Dendritic cell treated with granulocyte-macrophage colony-stimulating factor and Interleukin-4, amounts not matched to agents 40 ng/mL and 50 ng/mL, for 4 days (primary cell): ENCODE measurements around the gene OTX1.
A peak's percentile ranks its signal among the peaks of the same experiment; 100 is the strongest.
"Not testable (repeated sequence)": the region's sequence is repeated elsewhere in the genome, so short reads cannot be mapped to it uniquely, and the experiment has no call there.

Experiments
- H3K27ac Mint-ChIP-seq: one replicate; pipeline ENCODE4 v1.8.0; 2022; ENCODE audit warnings: mild to moderate bottlenecking, mixed read lengths
- H3K27me3 Mint-ChIP-seq: one replicate; pipeline ENCODE4 v1.8.0; 2022; ENCODE audit warnings: mild to moderate bottlenecking, mixed read lengths
- H3K36me3 Mint-ChIP-seq: one replicate; pipeline ENCODE4 v1.8.0; 2022; ENCODE audit warnings: low read depth, mixed read lengths
- H3K4me1 Mint-ChIP-seq: one replicate; pipeline ENCODE4 v1.8.0; 2022; ENCODE audit warnings: low read depth, mixed read lengths
- H3K4me3 Mint-ChIP-seq: one replicate; pipeline ENCODE4 v1.8.0; 2022; ENCODE audit warnings: mild to moderate bottlenecking, moderate library complexity, mixed read lengths
- H3K9me3 Mint-ChIP-seq: one replicate; pipeline ENCODE4 v1.8.0; 2022; ENCODE audit warnings: mixed read lengths
- intact Hi-C: fragments of 100-400 bp; cut with micrococcal nuclease; formaldehyde crosslinking; loops from one replicate; pipeline ENCODE4 v1.15.0; 2022

The OTX1 gene

DNA sequence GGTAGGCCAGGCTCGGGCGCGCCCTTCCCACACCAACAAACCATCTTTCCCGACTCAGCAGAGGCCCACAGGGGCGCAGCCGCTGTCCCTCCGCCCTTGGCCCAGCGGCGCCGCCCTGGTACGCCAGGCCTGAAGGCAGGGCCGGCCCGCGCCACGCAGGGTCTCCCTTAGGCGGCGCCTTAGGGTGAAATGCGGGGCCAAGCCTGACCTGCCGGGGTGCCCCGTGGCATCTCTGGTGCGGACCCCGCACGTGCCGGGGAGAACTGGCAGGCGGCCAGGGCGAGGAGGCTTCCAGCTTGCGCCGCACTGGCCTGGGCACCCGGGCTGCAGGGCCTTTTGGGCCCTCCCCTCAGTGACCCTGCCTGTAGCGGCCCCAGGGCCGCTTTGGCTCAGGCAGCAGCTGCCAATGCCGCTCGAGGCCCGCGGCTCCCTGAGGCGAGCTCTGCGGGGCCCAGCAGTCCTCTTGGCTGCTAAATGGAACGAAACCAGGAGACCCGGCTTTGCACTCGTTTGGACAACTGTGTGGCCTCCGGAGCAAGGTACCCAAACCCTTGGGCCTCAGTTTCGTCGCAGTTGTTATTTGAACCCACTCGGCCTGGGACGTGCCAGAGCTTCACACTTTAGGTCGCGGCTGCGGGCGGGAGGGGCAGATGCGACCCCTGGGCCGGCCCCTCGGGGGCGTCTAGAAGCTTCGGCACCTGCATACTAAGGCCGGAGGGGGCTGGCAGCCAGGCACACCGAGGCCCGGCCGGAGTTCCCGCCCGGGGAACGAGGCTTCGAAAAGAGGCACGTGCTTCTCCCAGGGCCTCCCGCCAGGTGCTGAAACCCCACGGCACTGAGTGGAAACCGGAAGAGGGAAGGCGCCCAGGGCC, 8.5 kb downstream of the OTX1 start:
- Mint-ChIP-seq H3K36me3 (no peaks in the 10 kb centered on the region), H3K4me3 (peak overlapping the region; percentile 52), H3K27me3 (peaks cover 83% of the 10 kb centered on the region), H3K27ac (no peak overlapping the region), H3K9me3 (no peaks in the 10 kb centered on the region), H3K4me1 (peaks cover 55% of the 10 kb centered on the region)
- intact Hi-C loops = no loop called here

DNA sequence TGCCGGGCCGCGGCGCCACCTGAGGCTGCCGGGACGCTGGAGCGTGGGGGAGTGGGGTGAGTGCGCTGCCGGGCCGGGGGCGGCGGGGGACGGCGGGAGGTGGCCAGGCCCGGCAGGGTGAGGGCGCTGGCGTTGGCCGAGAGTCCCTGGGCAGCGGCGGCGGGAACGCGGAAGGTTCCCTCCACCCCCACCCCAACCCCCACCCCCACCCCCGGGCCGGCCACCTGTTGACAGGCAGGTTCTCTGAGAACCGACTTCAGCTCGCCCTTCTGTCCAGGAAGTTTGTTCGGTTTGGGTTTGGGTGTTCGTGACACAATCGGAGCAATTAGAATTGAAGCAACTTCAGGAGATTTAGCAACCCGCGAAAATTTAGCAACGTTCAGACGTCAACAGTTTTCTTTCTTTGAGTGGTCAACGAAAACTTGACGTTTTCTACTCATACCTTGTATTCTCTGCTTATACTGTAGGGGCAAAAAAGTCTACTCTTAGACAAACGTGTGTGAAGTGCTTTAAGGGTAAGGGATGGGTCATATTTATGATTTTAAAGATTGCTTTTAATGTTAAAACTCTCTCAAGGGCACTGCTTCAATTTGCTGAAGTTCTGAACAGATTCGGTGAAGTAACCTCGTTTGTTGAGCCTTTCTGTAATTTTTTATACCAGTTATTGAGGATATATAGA, 9.3 kb downstream of the OTX1 start:
- no peaks in the 10 kb centered on the region for H3K36me3 Mint-ChIP-seq
- peak overlapping the region; percentile 23 for H3K4me3 Mint-ChIP-seq
- H3K4me1 Mint-ChIP-seq = peaks cover 47% of the 10 kb centered on the region
- H3K9me3 Mint-ChIP-seq = no peaks in the 10 kb centered on the region
- H3K27ac Mint-ChIP-seq = no peak overlapping the region
- intact Hi-C loops = no loop called here
- peaks cover 80% of the 10 kb centered on the region for H3K27me3 Mint-ChIP-seq

DNA sequence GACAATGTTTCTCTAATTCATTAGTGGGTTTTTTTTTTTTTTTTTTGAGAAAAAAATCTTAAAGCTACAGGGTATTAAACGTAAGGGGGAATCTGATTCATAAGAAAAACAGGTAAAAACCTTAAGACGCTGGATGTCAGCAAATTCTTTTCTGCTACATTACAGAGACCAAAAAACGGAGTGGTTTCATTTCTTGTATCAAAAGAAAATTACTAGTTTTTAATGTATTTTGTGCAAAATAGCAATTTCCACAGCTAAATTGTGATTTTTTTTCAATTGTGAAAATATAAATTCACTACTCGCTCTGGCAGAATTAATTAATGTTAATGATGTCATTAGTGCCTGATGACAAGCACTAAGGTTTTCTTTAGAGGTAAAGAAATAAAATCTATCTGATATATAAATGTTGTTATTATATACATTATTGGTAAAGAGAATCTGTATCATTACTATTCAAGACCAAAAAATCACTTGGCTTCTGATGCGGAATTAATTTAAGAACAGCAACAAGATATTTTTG, 9.9 kb downstream of the OTX1 start:
- intact Hi-C loops = no loop called here
- no peaks in the 10 kb centered on the region for H3K36me3 Mint-ChIP-seq
- H3K4me3 Mint-ChIP-seq = no peak overlapping the region
- H3K9me3 Mint-ChIP-seq = no peaks in the 10 kb centered on the region
- H3K4me1 Mint-ChIP-seq = peaks cover 41% of the 10 kb centered on the region
- H3K27me3 Mint-ChIP-seq = peaks cover 78% of the 10 kb centered on the region
- no peak overlapping the region for H3K27ac Mint-ChIP-seq

DNA sequence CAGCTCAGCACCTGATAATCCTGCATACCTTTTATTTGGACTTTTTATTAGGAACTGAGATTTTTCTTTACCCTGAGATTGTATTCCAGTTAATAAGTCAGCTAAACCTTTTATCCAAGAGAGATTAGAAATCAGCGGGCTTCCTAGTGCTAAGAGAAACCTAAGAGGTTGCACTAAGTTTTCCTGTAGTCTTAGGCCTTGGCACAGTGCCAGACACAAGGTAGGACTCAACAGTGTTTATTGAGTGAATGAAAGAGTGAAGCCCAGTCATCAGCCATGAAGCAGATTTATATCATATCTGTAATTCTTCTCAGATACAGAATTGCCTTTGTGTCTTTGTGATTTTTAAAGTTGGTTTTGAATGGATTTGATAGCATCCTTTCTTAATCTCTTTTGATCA, 13.6 kb downstream of the OTX1 start:
- H3K36me3 Mint-ChIP-seq = no peaks in the 10 kb centered on the region
- H3K4me3 Mint-ChIP-seq = no peak overlapping the region
- H3K9me3 Mint-ChIP-seq = no peaks in the 10 kb centered on the region
- peaks cover 67% of the 10 kb centered on the region for H3K27me3 Mint-ChIP-seq
- peaks cover 4% of the 10 kb centered on the region for H3K4me1 Mint-ChIP-seq
- no peak overlapping the region for H3K27ac Mint-ChIP-seq
- intact Hi-C loops = no loop called here

DNA sequence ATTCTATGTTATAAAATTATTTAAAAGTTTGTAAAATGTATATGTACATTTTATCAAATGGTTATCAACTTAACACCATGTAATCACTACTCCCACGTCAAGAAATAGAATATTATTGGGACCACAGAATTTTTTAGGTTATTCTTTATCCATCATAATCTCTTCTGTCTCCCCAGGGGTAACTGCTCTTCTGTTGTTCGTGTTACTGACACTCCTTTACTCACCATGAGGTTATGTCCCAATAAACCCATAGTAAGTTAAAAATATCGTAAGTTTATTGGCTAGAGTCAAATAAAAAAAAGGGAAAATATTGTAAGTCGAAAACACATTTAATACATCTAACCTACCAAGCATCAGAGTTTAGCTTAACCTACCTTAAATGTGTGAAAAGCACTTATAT, 14.0 kb downstream of the OTX1 start:
- Mint-ChIP-seq H3K27me3 (peaks cover 67% of the 10 kb centered on the region), H3K4me1 (no peaks in the 10 kb centered on the region), H3K4me3 (no peak overlapping the region), H3K36me3 (no peaks in the 10 kb centered on the region), H3K9me3 (no peaks in the 10 kb centered on the region), H3K27ac (no peak overlapping the region)
- intact Hi-C loops = no loop called here

DNA sequence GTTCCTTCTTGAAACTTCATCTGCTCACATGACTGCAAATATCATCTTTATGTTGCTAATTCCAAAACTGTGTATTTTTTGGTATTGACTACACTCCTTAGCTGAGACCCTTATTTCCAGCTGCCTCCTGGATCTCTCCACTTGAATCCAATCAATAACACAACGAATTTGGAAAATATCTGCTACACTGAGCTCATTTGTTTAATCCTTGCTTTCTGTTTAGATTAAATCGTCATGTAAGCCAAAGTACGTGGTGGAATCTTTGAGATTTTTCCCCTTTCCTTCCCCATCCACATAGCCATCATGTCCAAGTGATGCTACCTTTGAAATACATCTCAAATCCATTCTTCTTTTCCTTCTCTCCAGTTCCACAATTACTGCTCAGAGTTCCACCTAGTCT, 15.6 kb downstream of the OTX1 start:
- intact Hi-C loops = no loop called here
- Mint-ChIP-seq H3K36me3 (no peaks in the 10 kb centered on the region), H3K4me1 (no peaks in the 10 kb centered on the region), H3K9me3 (no peaks in the 10 kb centered on the region), H3K27ac (no peak overlapping the region), H3K27me3 (peaks cover 60% of the 10 kb centered on the region), H3K4me3 (no peak overlapping the region)

DNA sequence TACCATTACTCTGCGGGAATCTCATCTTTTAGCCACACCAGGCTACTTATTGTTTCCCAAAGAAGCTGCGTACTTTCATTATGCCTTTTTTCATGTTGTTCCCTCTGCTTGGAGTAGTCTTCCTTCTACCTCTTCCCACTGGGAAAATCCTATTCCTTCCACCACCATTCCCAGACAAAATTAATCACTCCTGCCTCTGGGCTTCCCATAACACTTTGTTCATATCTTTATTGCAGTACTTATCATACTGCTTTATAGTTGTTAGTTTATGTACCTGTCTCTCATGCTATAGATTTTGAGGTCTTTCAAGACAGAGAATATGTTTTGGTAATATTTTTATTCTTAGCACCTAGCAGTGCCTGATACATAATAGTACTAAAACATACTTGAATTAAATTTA, 16.2 kb downstream of the OTX1 start:
- intact Hi-C loops = no loop called here
- no peaks in the 10 kb centered on the region for H3K9me3 Mint-ChIP-seq
- no peaks in the 10 kb centered on the region for H3K4me1 Mint-ChIP-seq
- H3K27ac Mint-ChIP-seq = no peak overlapping the region
- H3K36me3 Mint-ChIP-seq = no peaks in the 10 kb centered on the region
- H3K27me3 Mint-ChIP-seq = peaks cover 56% of the 10 kb centered on the region
- H3K4me3 Mint-ChIP-seq = no peak overlapping the region

DNA sequence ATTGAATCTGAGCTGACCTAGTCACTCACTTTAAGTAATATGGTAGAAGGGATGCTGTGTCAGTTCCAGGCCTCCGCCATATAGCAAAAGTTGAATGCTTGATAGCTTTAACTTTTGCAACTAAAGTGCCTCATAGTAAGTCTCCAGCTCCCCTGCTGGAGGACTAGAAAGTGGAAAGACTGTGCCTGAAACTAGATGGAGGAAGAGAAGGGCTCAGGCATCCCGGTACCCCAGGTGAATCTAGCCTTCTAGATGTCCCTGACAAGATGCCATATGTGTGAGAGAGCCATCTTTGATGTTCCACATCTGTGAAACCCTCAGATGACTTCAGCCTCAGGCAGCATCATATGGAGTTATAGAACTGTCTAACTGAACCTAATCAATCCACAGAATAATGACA, 21.0 kb downstream of the OTX1 start:
- no peak overlapping the region for H3K27ac Mint-ChIP-seq
- intact Hi-C loops = no loop called here

DNA sequence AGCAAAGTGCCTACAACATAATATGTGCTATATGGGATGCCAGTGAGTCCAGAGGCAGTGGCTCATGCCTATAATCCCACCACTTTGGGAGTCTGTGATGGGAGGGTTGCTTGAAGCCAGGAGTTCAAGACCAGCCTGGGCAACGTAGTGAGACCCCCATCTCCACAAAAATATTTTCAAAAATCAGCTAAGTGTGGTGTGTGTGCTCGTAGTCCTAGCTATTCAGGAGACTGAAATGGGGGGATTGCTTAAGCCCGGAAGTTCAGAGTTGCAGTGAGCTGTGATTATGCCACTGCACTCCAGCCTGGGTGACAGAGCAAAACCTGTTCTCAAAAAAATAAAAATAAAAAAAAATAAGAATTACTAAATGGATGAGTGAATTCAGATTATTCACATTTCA, 23.4 kb downstream of the OTX1 start:
- no peak overlapping the region for H3K27ac Mint-ChIP-seq
- H3K4me1 Mint-ChIP-seq = no peaks in the 10 kb centered on the region
- H3K27me3 Mint-ChIP-seq = peaks cover 26% of the 10 kb centered on the region
- intact Hi-C loops = no loop called here
- no peaks in the 10 kb centered on the region for H3K9me3 Mint-ChIP-seq
- no peak overlapping the region for H3K4me3 Mint-ChIP-seq
- no peaks in the 10 kb centered on the region for H3K36me3 Mint-ChIP-seq

More for the DNA sequence above, 21.0 kb downstream of the OTX1 start:
- Mint-ChIP-seq H3K9me3 (no peaks in the 10 kb centered on the region), H3K4me3 (no peak overlapping the region), H3K27me3 (peaks cover 37% of the 10 kb centered on the region), H3K4me1 (no peaks in the 10 kb centered on the region), H3K36me3 (no peaks in the 10 kb centered on the region)

DNA sequence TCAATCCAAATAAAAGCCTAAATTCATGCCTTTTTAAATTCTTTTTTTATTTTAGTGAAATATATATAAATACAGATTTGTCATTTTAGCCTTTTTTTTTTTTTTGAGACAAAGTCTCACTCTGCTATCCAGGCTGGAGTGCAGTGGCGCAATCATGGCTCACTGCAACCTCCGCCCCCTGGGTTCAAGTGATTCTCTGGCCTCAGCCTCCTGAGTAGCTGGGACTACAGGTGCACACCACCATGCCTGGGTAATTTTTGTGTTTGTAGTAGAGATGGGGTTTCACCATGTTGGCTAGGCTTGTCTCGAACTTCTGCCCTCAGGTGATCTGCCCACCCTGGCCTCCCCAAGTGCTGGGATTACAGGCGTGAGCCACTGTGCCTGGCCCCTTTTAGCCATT, 23.8 kb downstream of the OTX1 start:
- intact Hi-C loops, H3K9me3 Mint-ChIP-seq, H3K4me1 Mint-ChIP-seq, H3K27ac Mint-ChIP-seq, H3K36me3 Mint-ChIP-seq, H3K4me3 Mint-ChIP-seq: not testable (repeated sequence)
- peaks cover 23% of the 10 kb centered on the region for H3K27me3 Mint-ChIP-seq

DNA sequence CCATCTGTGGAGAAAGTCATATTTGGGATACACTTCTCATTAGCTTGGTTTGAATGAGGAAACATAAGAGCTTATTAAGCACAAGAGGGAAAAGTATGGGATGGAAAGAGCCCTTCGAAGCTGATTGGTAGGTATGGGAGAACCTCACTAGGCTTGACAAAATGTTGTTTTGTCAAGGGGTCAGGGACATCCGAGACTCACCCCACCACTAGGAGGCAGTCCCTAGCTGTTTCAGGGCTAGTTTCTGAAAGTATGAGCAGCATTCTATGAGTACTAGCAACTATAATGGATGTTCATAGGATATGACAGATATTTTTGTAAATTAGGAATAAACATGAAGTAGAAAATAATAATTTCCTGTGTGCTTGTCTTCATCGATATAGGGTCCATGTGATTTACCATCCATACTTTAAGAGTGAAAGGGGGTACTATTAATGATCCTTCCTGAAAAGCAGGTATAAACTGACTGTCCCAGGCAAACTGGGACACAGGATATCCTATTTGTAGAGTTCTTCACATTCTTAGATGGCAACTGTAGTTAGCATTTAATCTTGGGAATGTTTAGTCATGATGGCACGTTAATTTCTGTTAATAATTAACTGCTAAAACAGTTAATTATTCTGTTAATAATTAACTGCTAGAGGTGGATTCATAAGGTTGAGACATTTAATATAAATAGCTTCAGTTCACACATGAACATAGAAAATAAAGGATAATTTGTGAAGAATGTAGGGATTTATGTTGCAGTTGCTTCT, 28.4 kb downstream of the OTX1 start:
- intact Hi-C loops = no loop called here
- Mint-ChIP-seq H3K4me1 (no peaks in the 10 kb centered on the region), H3K9me3 (no peaks in the 10 kb centered on the region), H3K27ac (no peak overlapping the region), H3K27me3 (peaks cover 19% of the 10 kb centered on the region), H3K4me3 (no peak overlapping the region), H3K36me3 (no peaks in the 10 kb centered on the region)

DNA sequence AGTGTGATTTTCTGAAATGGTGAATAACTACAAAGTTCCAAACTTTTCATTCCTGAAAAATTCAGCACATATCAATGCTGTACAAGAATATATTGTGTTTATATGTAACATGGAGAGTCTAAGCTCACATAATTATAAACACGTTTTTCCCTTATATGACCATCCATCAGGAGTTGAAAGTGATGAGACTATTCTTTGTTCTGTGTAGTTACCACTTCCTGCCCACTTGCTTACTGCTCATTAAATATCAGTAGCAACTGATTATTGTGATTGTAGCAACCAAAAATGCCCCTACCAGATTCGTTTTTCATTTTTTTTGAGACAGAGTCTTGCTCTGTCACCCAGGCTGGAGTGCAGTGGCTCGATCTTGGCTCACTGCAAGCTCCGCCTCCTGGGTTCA, 30.8 kb downstream of the OTX1 start:
- no peak overlapping the region for H3K27ac Mint-ChIP-seq
- H3K4me1 Mint-ChIP-seq = no peaks in the 10 kb centered on the region
- no peak overlapping the region for H3K4me3 Mint-ChIP-seq
- no peaks in the 10 kb centered on the region for H3K9me3 Mint-ChIP-seq
- intact Hi-C loops = no loop called here
- no peaks in the 10 kb centered on the region for H3K36me3 Mint-ChIP-seq
- H3K27me3 Mint-ChIP-seq = peaks cover 14% of the 10 kb centered on the region

DNA sequence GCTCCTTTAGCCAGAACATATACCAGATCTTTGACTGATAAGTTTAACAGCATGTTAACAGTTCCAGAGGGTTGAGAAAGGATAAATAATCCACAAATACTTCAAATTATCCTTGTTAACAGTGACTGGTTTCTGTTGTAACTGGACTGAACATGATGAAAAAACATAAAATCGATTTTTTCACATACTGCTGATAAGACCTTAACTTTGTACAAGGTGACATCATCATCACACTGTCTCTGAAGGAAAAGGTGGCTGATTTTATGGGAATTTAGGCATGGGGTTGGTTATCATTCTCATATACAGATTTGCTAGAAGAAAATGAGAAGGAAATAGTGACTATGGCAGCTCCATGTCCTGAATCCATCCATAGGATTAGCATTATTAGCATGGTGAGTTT, 36.1 kb downstream of the OTX1 start:
- no peaks in the 10 kb centered on the region for H3K4me1 Mint-ChIP-seq
- peaks cover 7% of the 10 kb centered on the region for H3K27me3 Mint-ChIP-seq

DNA sequence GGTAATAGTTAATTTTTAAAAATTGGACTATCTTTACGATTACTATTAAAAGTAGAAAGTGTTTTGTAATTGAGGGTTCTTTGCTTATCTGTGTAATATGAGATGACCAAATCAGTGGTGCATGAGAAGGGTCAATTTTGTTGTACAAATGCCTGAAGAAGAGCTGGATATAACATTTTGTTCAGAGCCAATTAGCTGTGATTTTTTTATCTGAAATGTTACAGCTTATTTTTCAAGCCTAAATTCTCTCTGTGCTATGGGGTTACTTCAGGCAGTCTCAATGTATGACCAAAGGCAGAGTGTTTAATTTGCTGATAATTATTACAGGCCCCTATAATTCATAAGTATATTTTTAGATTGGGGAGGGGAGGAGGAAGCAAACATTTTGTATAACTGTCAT, 41.8 kb downstream of the OTX1 start:
- peaks cover 9% of the 10 kb centered on the region for H3K9me3 Mint-ChIP-seq
- intact Hi-C loops = no loop called here
- H3K36me3 Mint-ChIP-seq = no peaks in the 10 kb centered on the region
- no peak overlapping the region for H3K27ac Mint-ChIP-seq
- no peaks in the 10 kb centered on the region for H3K27me3 Mint-ChIP-seq
- H3K4me1 Mint-ChIP-seq = no peaks in the 10 kb centered on the region
- H3K4me3 Mint-ChIP-seq = no peak overlapping the region

More for the DNA sequence above, 36.1 kb downstream of the OTX1 start:
- intact Hi-C loops = no loop called here
- Mint-ChIP-seq H3K27ac (no peak overlapping the region), H3K9me3 (peaks cover 9% of the 10 kb centered on the region), H3K4me3 (no peak overlapping the region), H3K36me3 (no peaks in the 10 kb centered on the region)
